Lower leg skin (tissue), 3 donors: Measurements from ENCODE around the gene SULT1A2.
"Not testable (repeated sequence)": the region's sequence is repeated elsewhere in the genome, so short reads cannot be mapped to it uniquely, and the experiment has no call there.

Source experiments
- POLR2A ChIP-seq, 2 donors: fragments of 450-650 bp; IDR thresholded peaks; one replicate each; pipeline ENCODE4 v1.6.1; 2016 to 2017; ENCODE audit warnings: antibody characterized with exemption in 2 of 2, mild to moderate bottlenecking in 1 of 2, moderate library complexity in 1 of 2
- TF ChIP-seq, protein P1 (sequence below), 3 donors: fragments of 450-650 bp; IDR thresholded peaks; one replicate each; pipeline ENCODE4 v1.5.1; 2016; ENCODE audit warnings: antibody characterized with exemption in 3 of 3, mild to moderate bottlenecking in 3 of 3, moderate library complexity in 2 of 3

DNA sequence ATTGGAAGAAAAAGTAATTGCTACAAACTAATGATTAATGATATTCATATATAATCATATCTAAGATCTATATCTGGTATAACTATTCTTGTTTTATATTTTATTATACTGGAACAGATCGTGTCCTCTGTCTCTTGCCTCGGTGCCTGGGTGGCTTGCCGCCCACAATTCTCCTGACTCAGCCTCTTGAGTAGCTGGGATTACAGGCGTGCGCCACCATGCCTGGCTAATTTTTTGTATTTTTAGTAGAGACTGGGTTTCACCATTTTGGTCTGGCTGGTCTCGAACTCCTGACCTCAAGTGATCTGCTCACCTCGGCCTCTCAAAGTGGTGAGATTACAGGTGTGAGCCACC lies 19.4 kb upstream of the SULT1A2 start:
- TF ChIP-seq, protein P1, sequence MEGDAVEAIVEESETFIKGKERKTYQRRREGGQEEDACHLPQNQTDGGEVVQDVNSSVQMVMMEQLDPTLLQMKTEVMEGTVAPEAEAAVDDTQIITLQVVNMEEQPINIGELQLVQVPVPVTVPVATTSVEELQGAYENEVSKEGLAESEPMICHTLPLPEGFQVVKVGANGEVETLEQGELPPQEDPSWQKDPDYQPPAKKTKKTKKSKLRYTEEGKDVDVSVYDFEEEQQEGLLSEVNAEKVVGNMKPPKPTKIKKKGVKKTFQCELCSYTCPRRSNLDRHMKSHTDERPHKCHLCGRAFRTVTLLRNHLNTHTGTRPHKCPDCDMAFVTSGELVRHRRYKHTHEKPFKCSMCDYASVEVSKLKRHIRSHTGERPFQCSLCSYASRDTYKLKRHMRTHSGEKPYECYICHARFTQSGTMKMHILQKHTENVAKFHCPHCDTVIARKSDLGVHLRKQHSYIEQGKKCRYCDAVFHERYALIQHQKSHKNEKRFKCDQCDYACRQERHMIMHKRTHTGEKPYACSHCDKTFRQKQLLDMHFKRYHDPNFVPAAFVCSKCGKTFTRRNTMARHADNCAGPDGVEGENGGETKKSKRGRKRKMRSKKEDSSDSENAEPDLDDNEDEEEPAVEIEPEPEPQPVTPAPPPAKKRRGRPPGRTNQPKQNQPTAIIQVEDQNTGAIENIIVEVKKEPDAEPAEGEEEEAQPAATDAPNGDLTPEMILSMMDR (IDR thresholded peaks at IDR 0.05): not testable (repeated sequence)
- not testable (repeated sequence) for TF ChIP-seq POLR2A (IDR thresholded peaks at IDR 0.05)
